IMR-90 (cell line): Measurements from ENCODE around the gene PTPN13. TPM values are rescaled to one million over a fixed set of nuclear protein-coding genes. Genes with fewer than 3 reads are reported as not detected.

Experiments used
- ATAC-seq: fragments of 200-7000 bp; cut with Tn5 transposase; 2 replicates; pipeline ENCODE4 v1.9.1; 2020; ENCODE audit warnings: low read depth, mild to moderate bottlenecking, moderate library complexity
- BruUV-seq: library from RNA; stranded (reverse); fragments of 400-500 nt; replicated peaks from 2 replicates; lab custom pipeline; 2021; lab: Mats Ljungman, UMichigan
- CTCF ChIA-PET: fragments of 300-600 bp; formaldehyde crosslinking; extraction: SDS; loops from one replicate; lab custom pipeline; 2021; ENCODE audit warnings: antibody characterized with exemption; lab: Yijun Ruan, JAX
- POLR2A ChIA-PET: fragments of 300-600 bp; sonication (Branson Sonifier 250); formaldehyde crosslinking; loops from one replicate; lab custom pipeline; 2022; ENCODE audit warnings: antibody characterized with exemption; ENCODE audit not compliant: unreplicated experiment; lab: Charles Lee
- DNase-seq: peaks from one replicate; pipeline ENCODE4 v3.0.0; 2013
- H2AFZ ChIP-seq: replicated peaks from 2 replicates; pipeline ENCODE3; 2013; ENCODE audit warnings: low read length, mild to moderate bottlenecking; ENCODE audit not compliant: poor library complexity
- H2AK5ac ChIP-seq: 2 replicates; pipeline ENCODE4 v1.6.1; 2013; ENCODE audit warnings: low read depth, low read length, inconsistent platforms
- H2AK9ac ChIP-seq: replicated peaks from 2 replicates; pipeline ENCODE3; 2013; ENCODE audit warnings: mild to moderate bottlenecking, low read depth, low read length, moderate library complexity; ENCODE audit not compliant: poor library complexity
- H2BK120ac ChIP-seq: 2 replicates; pipeline ENCODE4 v1.6.1; 2013; ENCODE audit warnings: low read depth, low read length, inconsistent platforms
- H2BK15ac ChIP-seq: 3 replicates; pipeline ENCODE4 v1.6.1; 2013; ENCODE audit warnings: low read depth, low read length, inconsistent platforms
- H2BK20ac ChIP-seq: 2 replicates; pipeline ENCODE4 v1.6.1; 2013; ENCODE audit warnings: low read depth, mild to moderate bottlenecking, inconsistent platforms, low read length, moderate library complexity
- H2BK5ac ChIP-seq: 2 replicates; pipeline ENCODE4 v1.6.1; 2013; ENCODE audit warnings: mild to moderate bottlenecking, low read depth, low read length, inconsistent platforms; ENCODE audit not compliant: poor library complexity, severe bottlenecking
- H3K14ac ChIP-seq: replicated peaks from 2 replicates; pipeline ENCODE4 v1.6.1; 2013; ENCODE audit warnings: low read depth, low read length, inconsistent platforms
- H3K18ac ChIP-seq: 2 replicates; pipeline ENCODE4 v1.6.1; 2013; ENCODE audit warnings: low read depth, low read length, control low read depth
- H3K23ac ChIP-seq: 2 replicates; pipeline ENCODE4 v1.6.1; 2013; ENCODE audit warnings: low read depth, low read length, inconsistent platforms
- H3K27ac ChIP-seq: 2 replicates; pipeline ENCODE4 v1.5.1; 2013; ENCODE audit warnings: mild to moderate bottlenecking, control low read depth, low read length; ENCODE audit not compliant: insufficient read depth
- H3K27me3 ChIP-seq: 2 replicates; pipeline ENCODE4 v1.6.1; 2013; ENCODE audit warnings: low read length; ENCODE audit not compliant: control insufficient read depth, insufficient read depth
- H3K36me3 ChIP-seq: 2 replicates; pipeline ENCODE4 v1.6.1; 2013; ENCODE audit warnings: low read length, mixed read lengths; ENCODE audit not compliant: control insufficient read depth, insufficient read depth
- H3K4ac ChIP-seq: 2 replicates; pipeline ENCODE4 v1.6.1; 2013; ENCODE audit warnings: low read depth, low read length, inconsistent platforms
- H3K4me1 ChIP-seq: 2 replicates; pipeline ENCODE4 v1.6.1; 2013; ENCODE audit warnings: low read length, mixed read lengths; ENCODE audit not compliant: control insufficient read depth, insufficient read depth
- H3K4me2 ChIP-seq: 2 replicates; pipeline ENCODE4 v1.6.1; 2013; ENCODE audit warnings: low read depth, mild to moderate bottlenecking, control low read depth, low read length, moderate library complexity
- H3K4me3 ChIP-seq: 2 replicates; pipeline ENCODE4 v1.5.1; 2013; ENCODE audit warnings: low read depth, mild to moderate bottlenecking, control low read depth, low read length, moderate library complexity; ENCODE audit not compliant: insufficient read depth
- H3K56ac ChIP-seq: 2 replicates; pipeline ENCODE4 v1.6.1; 2013; ENCODE audit warnings: low read length, inconsistent platforms; ENCODE audit not compliant: insufficient read depth; ENCODE audit errors: extremely low read depth
- H3K79me1 ChIP-seq, 2 experiments: 2 replicates each; pipeline ENCODE4 v1.6.1; 2013; ENCODE audit warnings: low read length in 2 of 2, inconsistent platforms in 1 of 2, low read depth in 1 of 2
- H3K9ac ChIP-seq: 2 replicates; pipeline ENCODE4 v1.6.1; 2013; ENCODE audit warnings: low read depth, low read length, control low read depth
- H3K9me1 ChIP-seq: 2 replicates; pipeline ENCODE4 v1.6.1; 2013; ENCODE audit warnings: low read length, inconsistent platforms; ENCODE audit not compliant: insufficient read depth
- H3K9me3 ChIP-seq: 2 replicates; pipeline ENCODE4 v1.6.1; 2013; ENCODE audit warnings: low read length; ENCODE audit not compliant: control insufficient read depth, insufficient read depth
- H4K20me1 ChIP-seq: 2 replicates; pipeline ENCODE4 v1.6.1; 2013; ENCODE audit warnings: low read length, inconsistent platforms; ENCODE audit not compliant: insufficient read depth
- H4K5ac ChIP-seq: 2 replicates; pipeline ENCODE4 v1.6.1; 2013; ENCODE audit warnings: mild to moderate bottlenecking, low read depth, low read length, control low read depth
- H4K8ac ChIP-seq, 2 experiments: 2 replicates each; pipeline ENCODE4 v1.6.1; 2013; ENCODE audit warnings: low read depth in 2 of 2, low read length in 2 of 2, control low read depth in 1 of 2, inconsistent platforms in 1 of 2
- H4K91ac ChIP-seq: 2 replicates; pipeline ENCODE4 v1.6.1; 2013; ENCODE audit warnings: low read depth, low read length, inconsistent platforms; ENCODE audit not compliant: insufficient read depth
- BHLHE40 ChIP-seq: fragments of 150-350 bp; IDR thresholded peaks from 2 replicates; pipeline ENCODE4 v1.6.1; 2016; ENCODE audit warnings: mild to moderate bottlenecking, low read depth, low read length
- ELK1 ChIP-seq: fragments of 150-350 bp; IDR thresholded peaks from 2 replicates; pipeline ENCODE4 v1.6.1; 2016; ENCODE audit warnings: low read depth, mild to moderate bottlenecking, low read length, moderate library complexity, borderline replicate concordance
- MAZ ChIP-seq: IDR thresholded peaks from 2 replicates; pipeline ENCODE4 v1.6.1; 2012; ENCODE audit warnings: low read depth, mild to moderate bottlenecking, low read length, improper control_type of control experiment, moderate library complexity, borderline replicate concordance
- NFE2L2 ChIP-seq: fragments of 150-350 bp; IDR thresholded peaks from 2 replicates; pipeline ENCODE4 v1.6.1; 2016; ENCODE audit warnings: low read depth, mild to moderate bottlenecking, low read length
- RAD21 ChIP-seq: IDR thresholded peaks from 2 replicates; pipeline ENCODE4 v1.6.1; 2012; ENCODE audit warnings: low read length, improper control_type of control experiment
- RCOR1 ChIP-seq: IDR thresholded peaks from 2 replicates; pipeline ENCODE4 v1.6.1; 2012; ENCODE audit warnings: mild to moderate bottlenecking, low read length, improper control_type of control experiment; ENCODE audit not compliant: insufficient replicate concordance
- RFX5 ChIP-seq: IDR thresholded peaks from 2 replicates; pipeline ENCODE4 v1.8.0; 2012; ENCODE audit warnings: low read depth, mild to moderate bottlenecking, low read length, moderate library complexity
- SMC3 ChIP-seq: fragments of 150-350 bp; IDR thresholded peaks from 2 replicates; pipeline ENCODE4 v1.6.1; 2016; ENCODE audit warnings: low read depth, mild to moderate bottlenecking, antibody characterized with exemption, low read length, moderate library complexity
- USF2 ChIP-seq: fragments of 150-350 bp; IDR thresholded peaks from 2 replicates; pipeline ENCODE4 v1.6.1; 2017; ENCODE audit warnings: mild to moderate bottlenecking, antibody characterized with exemption, low read length, low read depth
- WGBS, 2 experiments: methylation state at CpG; one replicate each; pipeline versions ENCODE4 v1.1.5 to v1.1.7; 2013; ENCODE audit warnings: missing lambda C conversion rate in 2 of 2; ENCODE audit not compliant: insufficient read length in 1 of 2; ENCODE audit errors: extremely low coverage in 2 of 2; 5-methylcytosine and 5-hydroxymethylcytosine counted together
- dilution Hi-C: fragments of 300-500 bp; cut with HindIII; formaldehyde crosslinking; loops from one replicate; pipeline ENCODE4 v1.14.3; 2018; ENCODE audit warnings: low sequenced_read_pairs; ENCODE audit not compliant: unreplicated experiment
- in situ Hi-C: fragments of 300-500 bp; cut with MboI; formaldehyde crosslinking; loops from 3 replicates; pipeline ENCODE4 v1.14.3; 2019; ENCODE audit warnings: low sequenced_read_pairs, inconsistent platforms, mixed read lengths
- intact Hi-C: fragments of 100-400 bp; cut with micrococcal nuclease; formaldehyde crosslinking; loops from 2 replicates; pipeline ENCODE4 v1.10.0; 2022
- polyA plus RNA-seq, 3 experiments: library from polyadenylated mRNA; depleted of rRNA; stranded (reverse); fragments of >200 nt; gene quantifications; 2 replicates each; pipeline ENCODE4 v1.2.3, GENCODE V29; 2012; ENCODE audit warnings: low replicate concordance in 1 of 3
- total RNA-seq: library from RNA; depleted of rRNA; stranded (reverse); fragments of >200 nt; gene quantifications from 2 replicates; pipeline ENCODE4 v1.2.3, GENCODE V29; 2012

The PTPN13 gene
- total and polyA plus RNA-seq, 2 of the 4 experiments (the other 2 are of a cell fraction): 7.7 to 29.0 TPM

GRCh38 chr4:86561256-86561655 is 32.9 kb upstream of the PTPN13 start:
- no peak overlapping the region for H2AK9ac ChIP-seq
- H3K36me3 ChIP-seq: no peaks in the 10 kb centered on the region
- H4K5ac ChIP-seq: no peak overlapping the region
- intact Hi-C loops (no loop called here), in situ Hi-C loops (no loop called here), dilution Hi-C loops (no loop called here)
- H2BK5ac ChIP-seq: no peak overlapping the region
- no peaks in the 10 kb centered on the region for H3K9me1 ChIP-seq
- DNase-seq (no peak), ATAC-seq (no peak)
- H3K4me3 ChIP-seq: no peak overlapping the region
- H3K56ac ChIP-seq: no peak overlapping the region
- TF ChIP-seq ELK1 (no peak), USF2 (no peak), NFE2L2 (no peak), BHLHE40 (no peak), RAD21 (no peak), SMC3 (no peak), RCOR1 (no peak), MAZ (no peak), RFX5 (no peak)
- no TSS peak for BruUV-seq
- H3K4ac ChIP-seq: no peak overlapping the region
- no peak overlapping the region for H3K14ac ChIP-seq
- H3K9me3 ChIP-seq: no peaks in the 10 kb centered on the region
- no peak overlapping the region for H2BK20ac ChIP-seq
- H3K27me3 ChIP-seq: no peaks in the 10 kb centered on the region
- H3K27ac ChIP-seq: no peak overlapping the region
- no peak overlapping the region for H3K18ac ChIP-seq
- H3K4me1 ChIP-seq: no peaks in the 10 kb centered on the region
- no peak overlapping the region for H4K91ac ChIP-seq
- H2BK15ac ChIP-seq: no peak overlapping the region
- no peak overlapping the region for H3K4me2 ChIP-seq
- ChIA-PET CTCF (no interaction called here), POLR2A (no interaction called here)
- no peak overlapping the region for H3K23ac ChIP-seq
- no peak overlapping the region for H4K8ac ChIP-seq
- H2AFZ ChIP-seq: no peak overlapping the region
- H2BK120ac ChIP-seq: no peak overlapping the region
- no peaks in the 10 kb centered on the region for H3K79me1 ChIP-seq
- H2AK5ac ChIP-seq: no peak overlapping the region
- no peaks in the 10 kb centered on the region for H4K20me1 ChIP-seq
- no peak overlapping the region for H3K9ac ChIP-seq
- WGBS, 2 experiments: no CpG with 5 or more reads among the region's 1 CpG
